HEK293T (cell line): Measurements from ENCODE around the gene TBKBP1.

Experiments used
- CTCF ChIA-PET: fragments of 350-600 bp; formaldehyde crosslinking; extraction: SDS; loops from one replicate; lab custom pipeline; 2021; ENCODE audit warnings: antibody characterized with exemption, inconsistent platforms; lab: Yijun Ruan, JAX
- POLR2A ChIA-PET: fragments of 350-600 bp; formaldehyde crosslinking; extraction: SDS; loops from one replicate; lab custom pipeline; 2020; ENCODE audit warnings: antibody characterized with exemption, inconsistent platforms; lab: Yijun Ruan, JAX
- DNase-seq: peaks from one replicate; pipeline ENCODE4 v3.0.0; 2012; ENCODE audit warnings: mixed read lengths; ENCODE audit errors: extremely low spot score
- ARNT ChIP-seq: fragments of 450-650 bp; IDR thresholded peaks from 2 replicates; pipeline ENCODE4 v1.6.1; 2017; ENCODE audit warnings: mild to moderate bottlenecking
- BHLHE40 ChIP-seq: fragments of 450-650 bp; IDR thresholded peaks from 2 replicates; pipeline ENCODE4 v1.6.1; 2016; ENCODE audit warnings: mild to moderate bottlenecking, moderate library complexity, borderline replicate concordance
- CTBP1 ChIP-seq: fragments of 450-650 bp; IDR thresholded peaks from 2 replicates; pipeline ENCODE4 v1.6.1; 2016; ENCODE audit warnings: borderline replicate concordance
- ELF4 ChIP-seq: fragments of 450-650 bp; IDR thresholded peaks from 2 replicates; pipeline ENCODE4 v1.6.1; 2017; ENCODE audit warnings: antibody characterized with exemption
- FOXA1 ChIP-seq: fragments of 450-650 bp; IDR thresholded peaks from 2 replicates; pipeline ENCODE4 v1.6.1; 2016; ENCODE audit warnings: mild to moderate bottlenecking
- FOXK2 ChIP-seq: fragments of 450-650 bp; IDR thresholded peaks from 2 replicates; pipeline ENCODE4 v1.6.1; 2016; ENCODE audit warnings: mild to moderate bottlenecking
- FOXM1 ChIP-seq: fragments of 450-650 bp; IDR thresholded peaks from 2 replicates; pipeline ENCODE4 v1.6.1; 2017; ENCODE audit warnings: mild to moderate bottlenecking, borderline replicate concordance
- HDGF ChIP-seq: fragments of 450-650 bp; IDR thresholded peaks from 2 replicates; pipeline ENCODE4 v1.6.1; 2017; ENCODE audit warnings: antibody characterized with exemption, borderline replicate concordance
- L3MBTL2 ChIP-seq: fragments of 450-650 bp; conservative IDR thresholded peaks from 2 replicates; pipeline ENCODE4 v1.6.1; 2016; ENCODE audit warnings: mild to moderate bottlenecking
- LEF1 ChIP-seq: fragments of 450-650 bp; IDR thresholded peaks from 2 replicates; pipeline ENCODE4 v1.6.1; 2017; ENCODE audit warnings: mild to moderate bottlenecking, borderline replicate concordance
- NFRKB ChIP-seq: fragments of 450-650 bp; IDR thresholded peaks from 2 replicates; pipeline ENCODE4 v1.6.1; 2016; ENCODE audit warnings: mild to moderate bottlenecking, moderate library complexity
- PKNOX1 ChIP-seq: fragments of 450-650 bp; IDR thresholded peaks from 2 replicates; pipeline ENCODE4 v1.6.1; 2016
- SP1 ChIP-seq: fragments of 450-650 bp; IDR thresholded peaks from 2 replicates; pipeline ENCODE4 v1.6.1; 2017
- SUZ12 ChIP-seq: fragments of 450-650 bp; IDR thresholded peaks from 2 replicates; pipeline ENCODE4 v1.6.1; 2016; ENCODE audit warnings: mild to moderate bottlenecking
- TARDBP ChIP-seq: fragments of 450-650 bp; IDR thresholded peaks from 2 replicates; pipeline ENCODE4 v1.6.1; 2016
- ZNF384 ChIP-seq: fragments of 450-650 bp; IDR thresholded peaks from 2 replicates; pipeline ENCODE4 v1.6.1; 2016

TBKBP1 gene

GRCh38 chr17:47705536-47706530, 11.9 kb downstream of the TBKBP1 start:
- ChIA-PET POLR2A (no interaction called here), CTCF (interaction anchor here (1.7 kb wide), 1 partner anchor 27 kb away, joined by 5 read pairs; the partner anchor contains the start of gene TBX21)
- DNase-seq = no peak
- TF ChIP-seq FOXA1 (no peak), ZNF384 (no peak), FOXM1 (no peak), L3MBTL2 (no peak), SUZ12 (no peak), HDGF (no peak), PKNOX1 (no peak), ARNT (no peak), LEF1 (no peak), CTBP1 (no peak), FOXK2 (no peak), ELF4 (no peak), NFRKB (no peak), TARDBP (no peak)

- POLR2A ChIA-PET = interaction anchor here (0.8 to 1.8 kb wide), 5 partner anchors 10 to 188 kb away, joined by 3 to 5 read pairs (median 3); partner anchors contain the start of genes KPNB1, OSBPL7, SP2 and TBKBP1
- TF ChIP-seq BHLHE40 (no peak), NFRKB (no peak), SP1 (no peak), FOXM1 (no peak)
- DNase-seq = no peak
- CTCF ChIA-PET = interaction anchor here (1.0 to 1.7 kb wide), 2 partner anchors 8 to 26 kb away, joined by 4 to 5 read pairs; partner anchors contain the start of gene TBX21
These were observed 13.3 kb downstream of the TBKBP1 start for GRCh38 chr17:47707056-47707804.

- POLR2A ChIA-PET = interaction anchor here (0.8 to 1.8 kb wide), 5 partner anchors 10 to 188 kb away, joined by 3 to 5 read pairs (median 3); partner anchors contain the start of genes KPNB1, OSBPL7, SP2 and TBKBP1
- no peak for DNase-seq
- TF ChIP-seq TARDBP (no peak), SUZ12 (no peak)
- CTCF ChIA-PET = interaction anchor here (1.0 to 1.7 kb wide), 2 partner anchors 9 to 25 kb away, joined by 4 to 5 read pairs; partner anchors contain the start of gene TBX21
These were observed 13.9 kb downstream of the TBKBP1 start for GRCh38 chr17:47707884-47708283.

- POLR2A ChIA-PET = interaction anchor here (0.8 to 1.8 kb wide), 5 partner anchors 11 to 187 kb away, joined by 3 to 5 read pairs (median 3); partner anchors contain the start of genes KPNB1, OSBPL7, SP2 and TBKBP1
- DNase-seq = no peak
- TF ChIP-seq ELF4 (no peak), FOXK2 (no peak), HDGF (no peak), CTBP1 (no peak), TARDBP (no peak), PKNOX1 (no peak), FOXM1 (no peak), ZNF384 (no peak), ARNT (no peak), SP1 (no peak), NFRKB (no peak), BHLHE40 (no peak), L3MBTL2 (no peak), SUZ12 (no peak), FOXA1 (no peak), LEF1 (no peak)
- CTCF ChIA-PET = interaction anchor here (1.0 kb wide), 1 partner anchor 9 kb away, joined by 4 read pairs; no protein-coding TSS in a partner anchor
These were observed 14.4 kb downstream of the TBKBP1 start for GRCh38 chr17:47708312-47708863.

GRCh38 chr17:47708864-47709541, 15.0 kb downstream of the TBKBP1 start:
- no peak for DNase-seq
- ChIA-PET POLR2A (no interaction called here), CTCF (no interaction called here)
- TF ChIP-seq FOXA1 = no peak
- no peak for TF ChIP-seq FOXM1
- TF ChIP-seq LEF1 = no peak
- no peak for TF ChIP-seq HDGF
- no peak for TF ChIP-seq SUZ12
- no peak for TF ChIP-seq FOXK2
- TF ChIP-seq ELF4 = no peak
- TF ChIP-seq L3MBTL2 = no peak
- TF ChIP-seq SP1 = no peak
- TF ChIP-seq PKNOX1 = no peak
- TF ChIP-seq TARDBP = no peak
- TF ChIP-seq ARNT = no peak
- TF ChIP-seq CTBP1 = no peak
